HL-60/S4 (cell line): ENCODE results near the gene YPEL3.
"Not testable (repeated sequence)": the region's sequence is repeated elsewhere in the genome, so short reads cannot be mapped to it uniquely, and the experiment has no call there.

Experiments used
- in situ Hi-C: fragments of 300-500 bp; cut with MboI; formaldehyde crosslinking; loops from 2 replicates; pipeline ENCODE4 v1.14.3; 2022; ENCODE audit warnings: low sequenced_read_pairs

YPEL3 gene, protein sequence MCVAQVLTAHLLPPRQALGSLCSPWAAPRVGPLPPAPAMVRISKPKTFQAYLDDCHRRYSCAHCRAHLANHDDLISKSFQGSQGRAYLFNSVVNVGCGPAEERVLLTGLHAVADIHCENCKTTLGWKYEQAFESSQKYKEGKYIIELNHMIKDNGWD

DNA sequence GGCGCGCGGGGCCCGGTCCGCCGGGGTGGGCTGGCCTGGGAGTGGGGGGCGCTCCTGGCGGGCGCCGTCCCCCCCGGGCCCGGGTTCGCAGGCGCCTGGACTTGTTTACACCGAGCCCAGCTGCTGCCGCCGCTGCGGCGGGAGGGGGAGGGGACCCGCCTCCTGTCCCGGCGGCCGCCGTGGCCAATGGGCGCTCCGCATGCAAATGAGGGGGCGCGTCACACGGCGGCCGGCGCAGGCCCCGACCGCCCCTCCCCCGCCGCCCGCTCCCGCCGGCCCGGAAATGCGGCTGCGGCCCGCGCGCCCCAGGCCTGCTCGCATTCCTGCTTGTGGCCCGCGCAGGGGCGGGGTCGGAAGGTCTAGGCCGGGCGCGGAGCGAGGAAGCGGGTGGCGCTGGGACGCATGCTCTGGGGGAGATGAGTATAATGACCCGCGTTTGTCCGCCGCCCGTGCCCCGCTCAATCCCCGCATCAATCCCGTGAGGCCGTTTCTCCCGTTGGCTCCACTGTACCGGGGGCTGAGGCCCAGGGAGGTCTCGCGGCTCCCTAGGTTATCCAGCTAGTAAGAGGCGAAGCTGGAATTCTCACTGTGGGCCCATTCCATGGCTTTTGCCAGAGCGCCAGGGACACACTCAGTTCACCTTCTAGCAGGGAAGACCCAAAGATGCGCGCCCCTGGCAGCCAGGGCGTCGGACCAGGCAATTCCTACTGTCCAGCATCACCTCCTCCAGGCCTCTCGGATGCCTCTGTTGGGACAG, at the start of gene YPEL3:
YPEL3 (minus strand) TSS at position 109 of the 757 bp plus-strand sequence. CDS start 731 bp downstream, outside the sequence.
- in situ Hi-C loops = no loop called here

DNA sequence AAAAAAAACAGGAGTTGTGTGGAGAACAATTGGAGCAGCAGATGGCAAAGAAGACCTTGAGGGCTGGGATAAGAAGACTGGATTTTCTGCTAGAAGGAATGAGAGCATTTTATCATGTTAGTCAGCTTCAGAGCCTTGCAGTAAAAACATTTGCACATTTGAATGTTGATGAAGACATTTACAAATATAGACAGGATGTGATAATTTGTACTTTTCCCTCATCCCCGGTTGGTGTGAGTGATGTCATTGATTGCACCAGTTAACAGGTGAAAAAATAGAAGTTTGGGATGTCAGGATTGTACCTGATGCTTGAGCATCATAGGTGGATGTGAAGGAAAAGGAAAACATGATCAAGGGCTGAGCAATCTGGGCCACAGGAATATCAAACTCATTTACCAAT, 49.6 kb upstream of the YPEL3 start:
- in situ Hi-C loops = no loop called here

DNA sequence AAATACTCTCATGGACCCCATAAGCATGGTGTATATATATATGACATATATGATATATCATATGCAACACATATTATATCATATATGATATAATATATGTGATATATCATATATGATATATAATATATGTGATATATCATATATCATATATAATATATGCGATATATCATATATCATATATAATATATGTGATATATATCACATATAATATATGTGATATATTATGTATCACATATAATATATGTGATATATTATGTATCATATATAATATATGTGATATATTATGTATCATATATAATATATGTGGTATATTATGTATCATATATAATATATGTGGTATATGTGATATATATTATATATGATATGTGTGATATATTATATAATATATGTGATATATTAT, 48.9 kb upstream of the YPEL3 start:
- in situ Hi-C loops = no loop called here

DNA sequence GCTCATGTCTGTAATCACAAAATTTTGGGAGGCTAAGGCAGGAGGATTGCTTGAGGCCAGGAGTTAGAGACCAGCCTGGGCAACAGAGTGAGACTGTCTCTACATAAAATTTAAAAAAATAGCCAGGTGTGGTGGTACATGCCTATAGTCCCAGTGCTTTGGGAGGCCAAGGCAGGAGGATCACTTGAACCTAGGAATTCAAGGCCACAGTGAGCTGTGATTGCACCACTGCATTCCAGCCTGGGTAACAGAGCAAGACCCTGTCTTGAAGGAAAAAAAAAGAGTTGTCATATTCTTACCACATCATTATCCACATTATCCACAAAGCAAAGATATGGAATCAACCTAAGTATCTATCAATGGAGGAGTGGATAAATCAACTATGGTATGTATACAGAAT, 48.0 kb upstream of the YPEL3 start:
- in situ Hi-C loops = no loop called here

DNA sequence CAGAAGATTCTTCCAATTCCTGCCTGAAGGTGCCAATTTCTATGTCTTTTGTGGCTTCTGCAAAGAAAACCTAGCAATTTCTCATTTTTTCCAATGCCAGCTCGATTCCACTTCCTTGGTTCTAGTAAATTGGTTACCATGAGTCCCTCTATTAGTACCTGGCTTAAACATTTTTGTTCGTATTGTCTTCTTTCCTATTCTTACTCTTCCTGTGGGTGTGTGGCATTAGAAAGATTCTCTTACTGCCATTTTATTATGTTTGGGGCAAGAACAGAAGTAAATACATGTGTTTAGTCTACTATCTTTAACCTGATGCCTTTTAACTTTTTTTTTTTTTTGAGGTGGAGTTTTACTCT, 47.3 kb upstream of the YPEL3 start:
- in situ Hi-C loops = no loop called here

DNA sequence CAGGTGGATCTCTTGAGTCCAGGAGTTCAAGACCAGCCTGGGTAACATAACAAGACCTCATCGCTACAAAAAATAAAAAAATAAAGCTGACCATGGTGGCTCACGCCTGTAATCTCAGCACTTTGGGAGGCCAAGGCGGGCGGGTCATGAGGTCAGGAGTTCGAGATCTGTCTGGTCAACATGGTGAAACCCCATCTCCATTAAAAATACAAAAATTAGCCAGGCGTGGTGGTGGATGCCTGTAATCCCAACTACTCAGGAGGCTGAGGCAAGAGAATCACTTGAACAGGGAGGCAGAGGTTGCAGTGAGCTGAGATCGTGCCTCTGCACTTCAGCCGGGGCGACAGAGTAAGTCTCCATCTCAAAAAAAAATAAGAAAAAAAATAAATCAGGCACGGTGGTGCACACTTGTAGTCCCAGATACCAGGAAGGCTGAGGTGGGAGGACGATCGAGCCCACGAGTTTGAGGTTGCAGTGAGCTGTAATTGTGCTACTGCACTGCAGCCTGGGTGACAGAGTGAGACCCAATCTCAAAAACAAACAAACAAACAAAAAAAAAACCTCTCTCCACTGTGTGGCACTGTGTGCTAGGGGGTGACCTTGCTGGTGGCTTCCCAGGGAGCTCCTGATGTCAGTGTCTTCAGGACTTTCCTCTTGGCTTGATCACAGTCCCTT, 46.8 kb upstream of the YPEL3 start:
- in situ Hi-C loops = no loop called here

DNA sequence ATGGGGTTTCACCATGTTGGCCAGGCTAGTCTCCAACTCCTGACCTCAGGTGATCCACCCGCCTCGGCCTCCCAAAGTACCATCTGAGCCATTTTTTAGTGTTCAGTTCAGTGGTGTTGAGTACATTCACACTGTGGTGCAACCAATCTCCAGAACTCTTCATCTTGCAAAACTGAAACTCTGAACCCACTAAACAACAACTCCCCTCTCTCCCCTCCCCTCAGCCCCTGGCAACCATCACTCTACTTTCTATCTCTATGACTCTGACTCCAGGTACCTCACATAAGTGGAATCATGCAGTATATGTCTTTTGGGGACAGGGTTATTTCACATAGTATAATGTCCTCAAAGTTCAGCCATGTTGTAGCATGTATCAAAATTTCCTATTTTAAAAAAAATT, 45.7 kb upstream of the YPEL3 start:
- in situ Hi-C loops = no loop called here

DNA sequence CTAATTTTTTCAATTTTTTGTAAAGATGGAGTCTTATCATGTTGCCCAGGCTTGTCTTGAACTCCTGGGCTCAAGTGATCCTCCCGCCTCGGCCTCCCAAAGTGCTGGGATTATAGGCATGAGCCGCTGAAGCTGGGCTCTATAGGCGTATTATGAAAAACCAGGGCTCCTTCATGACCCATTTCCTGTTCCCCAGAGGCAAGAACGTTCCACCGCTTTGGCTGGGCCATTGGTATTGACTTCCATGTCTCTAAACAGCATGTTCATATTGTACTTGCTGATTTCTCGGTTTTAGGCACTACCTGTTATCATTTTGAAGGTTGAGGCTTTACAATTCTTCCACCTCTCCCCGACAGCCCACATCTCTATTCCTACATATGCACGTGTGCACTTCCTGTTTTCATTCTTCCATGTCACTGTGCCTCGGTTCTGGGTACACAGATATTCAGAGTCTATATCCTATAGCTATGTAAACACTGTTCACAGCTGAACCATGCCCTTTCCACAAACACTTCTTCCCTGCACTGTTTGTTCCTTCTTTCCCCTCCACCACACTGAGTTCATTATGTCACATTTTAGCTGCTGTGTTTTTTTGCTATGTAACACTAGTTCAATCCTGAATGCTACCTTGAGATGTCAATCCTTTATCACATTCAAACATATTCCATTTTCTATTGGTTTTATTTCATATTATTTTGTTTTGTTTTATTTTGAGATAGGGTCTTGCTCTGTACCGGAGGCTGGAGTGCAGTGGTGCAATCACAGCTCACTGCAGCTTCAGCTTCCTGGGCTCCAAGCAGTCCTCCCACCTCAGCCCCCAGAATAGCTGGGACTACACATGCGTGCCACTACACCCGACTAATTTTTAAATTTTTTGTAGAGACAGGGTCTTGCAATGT, 43.8 kb upstream of the YPEL3 start:
- in situ Hi-C loops = no loop called here

DNA sequence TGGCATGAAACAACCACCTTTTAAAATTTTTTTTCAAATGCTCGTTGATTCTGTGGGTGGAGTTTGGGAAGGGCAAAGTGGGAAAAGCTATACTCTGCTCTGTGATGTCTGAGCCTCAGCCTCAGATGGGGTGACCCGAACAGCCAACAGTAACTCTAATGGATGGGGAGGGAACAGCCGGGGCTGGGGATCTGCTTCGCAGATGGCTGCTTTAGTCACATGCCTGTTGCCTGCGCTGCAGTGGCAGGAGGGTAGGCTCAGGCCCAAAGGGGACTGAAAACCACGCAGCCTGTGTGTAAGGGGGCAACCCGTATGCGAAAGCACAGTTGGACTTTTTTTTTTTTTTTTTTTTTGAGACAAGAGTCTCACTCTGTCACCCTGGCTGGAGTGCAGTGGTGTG, 41.9 kb upstream of the YPEL3 start:
- in situ Hi-C loops = no loop called here

DNA sequence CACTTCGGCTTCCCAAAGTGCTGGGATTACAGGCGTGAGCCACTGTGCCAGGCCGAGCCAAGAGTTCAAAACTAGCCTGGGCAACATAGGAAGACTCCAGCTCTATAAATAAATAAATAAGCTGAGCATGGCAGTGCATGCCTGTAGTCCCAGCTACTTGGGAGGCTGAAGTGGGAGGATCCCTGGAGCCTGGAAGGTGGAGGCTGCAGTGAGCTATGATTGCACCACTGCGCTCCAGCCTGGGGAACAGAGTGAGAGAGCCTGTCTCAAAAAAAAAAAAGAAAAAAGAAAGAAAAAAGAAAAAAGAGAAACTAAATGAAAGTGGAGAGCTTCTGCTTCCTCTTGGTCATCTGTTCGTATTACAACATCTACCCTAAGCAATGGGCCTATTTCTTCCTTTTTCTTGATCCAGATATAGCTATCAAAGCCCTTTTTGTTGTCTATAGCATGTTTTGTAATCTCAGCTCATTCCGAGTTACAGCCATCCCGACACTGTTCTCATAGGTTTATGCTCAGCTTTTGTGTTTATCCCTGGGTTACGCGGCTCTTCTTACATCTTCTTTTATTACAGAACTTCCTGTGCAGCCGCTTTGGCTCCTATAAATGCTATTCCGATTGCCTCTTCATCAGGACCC, 41.1 kb upstream of the YPEL3 start:
- in situ Hi-C loops = no loop called here

DNA sequence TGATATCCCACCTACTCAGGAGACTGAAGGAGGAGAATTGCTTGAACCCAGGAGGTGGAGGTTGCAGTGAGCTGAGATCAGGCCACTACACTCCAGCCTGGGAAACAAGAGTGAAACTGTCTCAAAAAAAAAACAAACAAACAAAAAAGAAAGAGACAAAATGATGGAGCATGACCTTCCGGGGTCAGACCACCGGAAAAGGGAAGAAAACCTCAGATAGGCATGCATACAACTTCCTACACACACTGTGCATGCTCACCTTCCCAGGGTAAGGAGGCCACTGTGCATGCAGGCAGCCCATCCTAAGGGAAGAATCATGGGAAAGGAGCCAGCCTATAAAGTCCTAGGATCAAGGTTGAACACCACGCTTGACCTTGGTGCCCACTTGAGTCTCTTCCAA, 36.6 kb upstream of the YPEL3 start:
- in situ Hi-C loops = no loop called here

DNA sequence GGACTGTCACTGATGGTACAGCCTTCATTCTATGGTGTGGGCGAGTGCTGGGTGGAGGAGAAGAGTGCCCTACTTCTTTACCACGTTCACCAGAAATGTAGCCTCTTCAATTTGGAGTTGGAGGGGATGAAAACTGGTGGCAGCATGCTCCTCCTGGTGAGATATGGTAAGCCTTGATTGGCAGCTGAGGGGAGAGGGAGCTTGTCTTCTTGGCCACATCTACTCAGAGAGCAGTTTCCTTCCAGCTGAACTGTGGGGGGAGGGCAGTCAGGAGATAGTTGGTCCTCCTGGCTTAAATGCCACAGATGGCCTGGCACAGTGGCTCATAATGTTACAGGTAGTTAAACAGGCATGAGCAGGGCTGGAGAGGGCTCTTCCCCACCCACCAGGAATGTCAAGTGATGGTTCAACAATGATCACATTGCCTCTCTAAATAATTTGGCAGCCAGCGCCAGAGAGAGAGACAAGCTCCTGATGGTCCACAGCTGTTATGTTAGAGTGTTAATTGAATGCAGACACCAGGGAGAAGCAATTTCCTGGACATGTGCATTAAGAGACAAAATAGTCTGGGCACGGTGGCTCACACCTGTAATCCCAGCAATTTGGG, 36.0 kb upstream of the YPEL3 start:
- in situ Hi-C loops = no loop called here

DNA sequence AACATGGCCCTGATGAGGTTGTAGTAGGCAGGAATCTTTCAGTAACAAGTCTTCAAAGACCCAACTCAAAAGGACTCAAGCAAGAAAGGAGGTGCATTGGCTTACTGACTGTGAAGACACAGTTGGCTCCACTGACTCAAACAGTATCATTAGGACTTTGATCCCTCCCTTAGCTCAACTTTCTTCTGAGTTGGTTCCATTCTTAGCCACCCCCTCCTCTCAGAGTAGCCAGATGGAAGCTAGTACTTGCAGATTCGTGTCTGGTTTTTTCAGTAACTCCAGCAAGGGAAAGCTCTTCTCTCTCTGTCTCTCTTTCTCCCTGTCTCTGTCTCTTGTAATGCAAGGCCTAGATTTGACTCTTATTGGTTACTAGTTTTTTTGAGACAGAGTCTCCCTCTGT, 32.0 kb upstream of the YPEL3 start:
- in situ Hi-C loops = no loop called here

DNA sequence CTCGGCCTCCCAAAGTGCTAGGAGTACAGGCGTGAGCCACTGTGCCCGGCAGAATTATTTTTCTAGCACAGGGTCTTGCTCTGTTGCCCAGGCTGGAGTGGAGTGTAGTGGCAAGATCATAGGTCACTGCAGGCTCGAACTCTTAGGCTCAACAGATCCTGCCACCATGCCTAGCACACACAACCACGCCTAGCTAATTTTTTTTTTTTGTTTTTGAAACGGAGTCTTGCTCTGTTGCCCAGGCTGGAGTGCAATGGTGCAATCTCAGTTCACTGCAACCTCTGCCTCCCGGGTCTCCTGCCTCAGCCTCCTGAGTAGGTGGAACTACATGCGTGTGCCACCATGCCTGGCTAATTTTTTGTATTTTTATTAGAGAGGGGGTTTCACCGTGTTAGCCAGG, 29.7 kb upstream of the YPEL3 start:
- in situ Hi-C loops = not testable (repeated sequence)

DNA sequence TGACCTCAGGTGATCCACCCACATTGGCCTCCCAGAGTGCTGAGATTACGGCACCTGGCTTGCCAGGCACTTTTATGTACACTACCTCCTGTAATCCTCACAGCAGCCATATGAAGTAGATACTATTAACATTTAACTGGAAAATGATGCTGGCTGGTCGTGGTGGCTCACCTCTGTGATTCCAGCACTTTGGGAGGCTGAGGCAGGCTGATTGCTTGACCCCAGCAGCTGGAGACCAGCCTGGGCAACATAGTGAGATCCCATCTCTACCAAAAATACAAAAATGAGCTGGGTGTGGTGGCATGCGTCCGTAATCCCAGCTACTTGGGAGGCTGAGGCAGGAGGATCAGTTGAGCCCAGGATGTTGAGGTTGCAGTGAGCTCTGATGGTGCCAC, 29.0 kb upstream of the YPEL3 start:
- in situ Hi-C loops = loop anchor here (25.0 kb wide), 1 partner anchor 287 kb away; the partner anchor contains the start of gene ZNF771

DNA sequence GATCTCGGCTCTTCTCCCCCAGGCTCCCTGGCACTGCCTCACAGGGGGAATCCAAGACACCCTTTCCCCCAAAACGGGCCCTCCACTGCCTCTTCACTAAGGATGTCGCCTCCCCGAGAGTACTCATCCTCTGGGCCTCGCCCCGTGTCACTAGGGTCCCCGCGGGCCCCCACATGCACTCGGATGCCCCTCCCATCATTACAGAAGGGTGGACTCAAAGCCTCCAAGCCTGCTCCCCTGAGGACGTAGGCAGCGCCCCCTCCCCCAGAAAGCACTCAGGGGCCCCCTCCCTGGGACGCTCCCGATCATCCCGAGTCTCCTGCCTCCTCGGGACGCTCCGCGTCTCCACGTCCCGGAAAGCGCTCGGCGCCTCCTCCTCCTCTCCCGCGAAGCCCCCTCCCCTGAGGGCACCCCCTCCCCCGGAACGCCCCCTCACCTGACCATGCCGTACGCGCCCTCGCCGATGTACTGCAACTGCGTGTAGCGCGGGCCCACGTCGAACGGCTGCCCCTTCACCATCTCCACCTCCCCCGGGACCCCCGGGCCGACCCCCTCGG, 26.7 kb upstream of the YPEL3 start:
- in situ Hi-C loops = loop anchor here (25.0 kb wide), 1 partner anchor 290 kb away; the partner anchor contains the start of gene ZNF771

DNA sequence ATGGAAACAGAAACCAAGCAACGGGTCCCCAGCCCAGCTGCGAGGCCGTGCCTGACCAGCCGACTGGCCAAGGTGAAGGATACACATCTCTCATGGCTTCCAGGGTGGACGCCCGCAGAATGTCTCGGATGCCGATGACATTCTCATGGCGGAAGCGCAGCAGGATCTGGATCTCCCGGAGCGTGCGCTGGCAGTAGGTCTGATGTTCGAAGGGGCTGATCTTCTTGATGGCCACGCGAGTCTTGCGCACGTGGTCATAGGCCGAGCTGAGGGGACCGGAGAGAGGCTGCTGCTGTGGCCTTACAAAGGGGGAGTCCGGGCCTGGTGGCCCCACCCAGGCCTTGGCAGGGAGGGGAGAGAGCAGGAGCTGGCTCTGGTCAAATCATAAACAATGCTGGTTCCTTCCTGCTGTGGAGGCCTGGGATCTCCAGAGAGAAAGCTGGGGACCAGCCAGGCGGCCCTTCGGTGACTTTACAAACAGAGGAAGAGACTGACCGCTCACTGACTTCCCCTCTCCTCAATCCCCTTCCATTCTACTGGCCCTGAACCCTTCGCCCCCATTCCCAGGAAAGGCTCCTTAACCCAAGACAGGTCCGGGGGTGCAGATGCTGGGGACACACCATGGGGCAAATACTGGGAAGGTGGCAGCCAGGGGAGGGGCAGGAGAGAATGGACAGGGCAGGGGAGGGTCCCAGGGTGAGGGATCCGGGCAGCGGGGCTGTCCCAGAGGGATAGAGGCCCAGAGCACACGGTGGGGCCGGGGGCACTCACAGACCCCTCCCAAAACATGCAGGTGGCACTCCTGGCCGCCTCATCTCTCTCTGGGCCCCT, 25.9 kb upstream of the YPEL3 start:
- in situ Hi-C loops = loop anchor here (25.0 kb wide), 1 partner anchor 290 kb away; the partner anchor contains the start of gene ZNF771

DNA sequence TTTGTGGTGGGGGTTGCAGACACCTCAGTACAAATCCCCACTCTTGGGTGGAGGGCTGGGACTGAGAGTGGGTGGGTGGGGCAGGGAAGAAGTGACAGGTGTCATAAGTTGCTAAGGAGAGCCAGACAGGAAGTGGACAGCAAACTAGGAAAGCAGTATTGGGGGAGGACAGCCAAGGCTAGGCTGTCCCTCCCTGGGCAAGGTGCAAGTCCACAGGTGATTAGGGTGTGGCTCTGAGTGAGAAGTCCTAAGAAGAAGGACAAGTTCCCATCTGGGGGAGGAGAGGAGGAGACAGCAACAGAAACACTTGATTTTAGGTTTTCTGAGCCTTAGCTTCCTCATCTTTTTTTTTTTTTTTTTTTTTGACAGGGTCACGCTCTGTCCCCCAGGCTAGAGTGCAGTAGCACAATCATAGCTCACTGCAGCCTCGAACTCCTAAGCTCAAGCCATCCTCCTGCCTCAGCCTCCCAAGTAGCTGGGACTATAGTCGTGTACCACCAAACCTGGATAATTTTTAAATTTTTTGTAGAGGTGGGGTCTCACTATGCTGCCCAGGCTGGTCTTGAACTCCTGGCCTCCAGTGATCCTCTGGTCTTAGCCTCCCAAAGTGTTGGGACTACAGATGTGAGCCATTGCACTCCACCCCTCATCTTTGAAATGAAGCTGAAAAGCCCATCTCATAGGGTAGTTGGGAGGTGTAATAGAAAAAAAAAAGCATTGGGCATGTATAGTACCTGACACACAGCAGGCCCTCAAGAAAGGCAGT, 24.5 kb upstream of the YPEL3 start:
- in situ Hi-C loops = loop anchor here (25.0 kb wide), 1 partner anchor 292 kb away; the partner anchor contains the start of gene ZNF771
